Measurements from ENCODE around the gene MAP2K5. TPM values are rescaled to one million over a fixed set of nuclear protein-coding genes. Genes with fewer than 3 reads are reported as not detected.
A peak's percentile ranks its signal among the peaks of the same experiment; 100 is the strongest.

The MAP2K5 gene
- total and polyA plus RNA-seq, 9 of the 15 experiments (the other 6 are each of a cell fraction or from before 2014, with no cell fraction given) = 0.41 to 16.5 (median 7.5) TPM

DNA sequence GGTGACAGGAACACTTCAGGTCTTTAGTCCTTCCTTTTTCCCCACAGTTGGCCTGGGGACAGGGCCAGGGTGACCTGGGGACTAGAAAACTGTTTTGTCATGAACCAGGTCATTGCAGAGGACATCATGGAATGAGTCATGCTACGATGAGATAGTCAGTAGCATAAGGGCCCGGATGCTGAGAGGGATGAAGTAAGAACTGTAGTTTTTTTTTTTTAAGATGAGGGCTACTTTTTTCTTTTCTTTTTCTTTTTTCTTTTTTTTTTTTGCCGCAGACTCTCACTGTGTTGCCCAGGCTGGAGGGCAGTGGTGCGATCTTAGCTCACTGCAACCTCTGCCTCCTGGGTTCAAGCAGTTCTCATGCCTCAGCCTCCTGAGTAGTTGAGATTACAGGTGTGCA is 8.0 kb downstream of the MAP2K5 start (continued):
- no peak for TF ChIP-seq ZKSCAN1 (IDR thresholded peaks at IDR 0.05; ENCODE audit: low read depth, low read length)
- TF ChIP-seq CXXC5 (CRISPR knock-in tag; IDR thresholded peaks at IDR 0.05) = peak; percentile 45; the same call in 1 of the 2 replicates
- no peak for TF ChIP-seq SREBF2 (CRISPR knock-in tag; IDR thresholded peaks at IDR 0.05)
- TF ChIP-seq FOS (IDR thresholded peaks at IDR 0.05; ENCODE audit: extremely low read depth, insufficient read length) = peak; percentile 49
- peak; percentile 63; the same call in 1 of the 2 replicates for TF ChIP-seq PYGO2 (tag; IDR thresholded peaks at IDR 0.05)
- TF ChIP-seq ZNF384 (IDR thresholded peaks at IDR 0.05; ENCODE audit: low read depth, low read length) = peak; percentile 85
- TF ChIP-seq, protein P1, sequence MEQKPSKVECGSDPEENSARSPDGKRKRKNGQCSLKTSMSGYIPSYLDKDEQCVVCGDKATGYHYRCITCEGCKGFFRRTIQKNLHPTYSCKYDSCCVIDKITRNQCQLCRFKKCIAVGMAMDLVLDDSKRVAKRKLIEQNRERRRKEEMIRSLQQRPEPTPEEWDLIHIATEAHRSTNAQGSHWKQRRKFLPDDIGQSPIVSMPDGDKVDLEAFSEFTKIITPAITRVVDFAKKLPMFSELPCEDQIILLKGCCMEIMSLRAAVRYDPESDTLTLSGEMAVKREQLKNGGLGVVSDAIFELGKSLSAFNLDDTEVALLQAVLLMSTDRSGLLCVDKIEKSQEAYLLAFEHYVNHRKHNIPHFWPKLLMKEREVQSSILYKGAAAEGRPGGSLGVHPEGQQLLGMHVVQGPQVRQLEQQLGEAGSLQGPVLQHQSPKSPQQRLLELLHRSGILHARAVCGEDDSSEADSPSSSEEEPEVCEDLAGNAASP (IDR thresholded peaks at IDR 0.05) = peak; percentile 89
- peak; percentile 60; the same call in 1 of the 2 replicates for TF ChIP-seq EP300 (IDR thresholded peaks at IDR 0.05; ENCODE audit: low read length)
- peak; percentile 67 for TF ChIP-seq CEBPB (tag; IDR thresholded peaks at IDR 0.05)
- no peak for TF ChIP-seq IFI16 (CRISPR knock-in tag; IDR thresholded peaks at IDR 0.05)
- TF ChIP-seq ARNT (IDR thresholded peaks at IDR 0.05) = no peak
- TF ChIP-seq CTBP1 (IDR thresholded peaks at IDR 0.05; ENCODE audit: borderline replicate concordance) = peak; percentile 51
- no peak for TF ChIP-seq CEBPG (CRISPR knock-in tag; IDR thresholded peaks at IDR 0.05)
- TF ChIP-seq CEBPG (tag; conservative IDR thresholded peaks at IDR 0.05 in 1 of 2, IDR thresholded peaks at IDR 0.05 in 1 of 2) = peak; percentile 34 to 39; a peak in 2 of 4 replicates
- peak; percentile 82 for TF ChIP-seq ZNF316 (IDR thresholded peaks at IDR 0.05)
- TF ChIP-seq SP2 (IDR thresholded peaks at IDR 0.05; ENCODE audit: extremely low read depth, low read depth, low read length, poor library complexity, severe bottlenecking) = no peak
- peak; percentile 89 for TF ChIP-seq DPF2 (IDR thresholded peaks at IDR 0.05)
- peak; percentile 51; the same call in 1 of the 2 replicates for TF ChIP-seq DDX20 (tag; IDR thresholded peaks at IDR 0.05; ENCODE audit: low read depth)
- TF ChIP-seq BCOR (IDR thresholded peaks at IDR 0.05) = 0 out of 2 replicates have a peak, but pooled peaks have one; percentile 11
- TF ChIP-seq TRIM24 (IDR thresholded peaks at IDR 0.05) = peak; percentile 59 to 73
- no peak for TF ChIP-seq CCAR2 (IDR thresholded peaks at IDR 0.05; ENCODE audit: low read depth, low read length)
- no peak for TF ChIP-seq ATF1 (CRISPR knock-in tag; IDR thresholded peaks at IDR 0.05)
- peak; percentile 60 for TF ChIP-seq ATF1 (tag; IDR thresholded peaks at IDR 0.05)
- TF ChIP-seq, protein P2, sequence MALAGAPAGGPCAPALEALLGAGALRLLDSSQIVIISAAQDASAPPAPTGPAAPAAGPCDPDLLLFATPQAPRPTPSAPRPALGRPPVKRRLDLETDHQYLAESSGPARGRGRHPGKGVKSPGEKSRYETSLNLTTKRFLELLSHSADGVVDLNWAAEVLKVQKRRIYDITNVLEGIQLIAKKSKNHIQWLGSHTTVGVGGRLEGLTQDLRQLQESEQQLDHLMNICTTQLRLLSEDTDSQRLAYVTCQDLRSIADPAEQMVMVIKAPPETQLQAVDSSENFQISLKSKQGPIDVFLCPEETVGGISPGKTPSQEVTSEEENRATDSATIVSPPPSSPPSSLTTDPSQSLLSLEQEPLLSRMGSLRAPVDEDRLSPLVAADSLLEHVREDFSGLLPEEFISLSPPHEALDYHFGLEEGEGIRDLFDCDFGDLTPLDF (CRISPR knock-in tag; IDR thresholded peaks at IDR 0.05) = no peak
- no peak for TF ChIP-seq ZNF778 (CRISPR knock-in tag; IDR thresholded peaks at IDR 0.05)
- TF ChIP-seq, protein P3, sequence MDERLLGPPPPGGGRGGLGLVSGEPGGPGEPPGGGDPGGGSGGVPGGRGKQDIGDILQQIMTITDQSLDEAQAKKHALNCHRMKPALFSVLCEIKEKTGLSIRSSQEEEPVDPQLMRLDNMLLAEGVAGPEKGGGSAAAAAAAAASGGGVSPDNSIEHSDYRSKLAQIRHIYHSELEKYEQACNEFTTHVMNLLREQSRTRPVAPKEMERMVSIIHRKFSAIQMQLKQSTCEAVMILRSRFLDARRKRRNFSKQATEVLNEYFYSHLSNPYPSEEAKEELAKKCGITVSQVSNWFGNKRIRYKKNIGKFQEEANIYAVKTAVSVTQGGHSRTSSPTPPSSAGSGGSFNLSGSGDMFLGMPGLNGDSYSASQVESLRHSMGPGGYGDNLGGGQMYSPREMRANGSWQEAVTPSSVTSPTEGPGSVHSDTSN (CRISPR knock-in tag; IDR thresholded peaks at IDR 0.05; ENCODE audit: low read depth) = no peak
- TF ChIP-seq, protein P3 (tag; conservative IDR thresholded peaks at IDR 0.05; ENCODE audit: low read depth) = peak; percentile 31; the same call in 1 of the 2 replicates
- TF ChIP-seq HDAC8 (tag; IDR thresholded peaks at IDR 0.05) = 0 out of 2 replicates have a peak, but pooled peaks have one; percentile 35
- TF ChIP-seq MEF2D (tag; conservative IDR thresholded peaks at IDR 0.05; ENCODE audit: low read depth) = peak; percentile 79
